ENCODE measurements around the gene CST7. TPM values are rescaled to one million over a fixed set of nuclear protein-coding genes. Genes with fewer than 3 reads are reported as not detected.

CST7 gene
- total and polyA plus RNA-seq, 2 of the 13 experiments (the other 11 are each of a cell fraction or from before 2014, with no cell fraction given): not detected

- TF ChIP-seq ZNF335 (CRISPR knock-in tag; IDR thresholded peaks at IDR 0.05) (peak; percentile 47; the same call in 1 of the 2 replicates), ELK4 (CRISPR knock-in tag; IDR thresholded peaks at IDR 0.05; ENCODE audit: borderline replicate concordance) (no peak), ERF (CRISPR knock-in tag; IDR thresholded peaks at IDR 0.05) (peak; percentile 52; the same call in 1 of the 2 replicates), ZBTB25 (CRISPR knock-in tag; IDR thresholded peaks at IDR 0.05) (0 out of 2 replicates have a peak, but pooled peaks have one; percentile 54), HOXA5 (CRISPR knock-in tag; IDR thresholded peaks at IDR 0.05) (peak; percentile 100), HIVEP1 (CRISPR knock-in tag; IDR thresholded peaks at IDR 0.05) (no peak; the same call in 1 of the 2 replicates), ZNF205 (CRISPR knock-in tag; IDR thresholded peaks at IDR 0.05) (0 out of 2 replicates have a peak, but pooled peaks have one; percentile 20), HBP1 (CRISPR knock-in tag; IDR thresholded peaks at IDR 0.05; ENCODE audit: low read depth) (peak; percentile 61), RFX5 (IDR thresholded peaks at IDR 0.05; ENCODE audit: low read depth, low read length) (0 out of 2 replicates have a peak, but pooled peaks have one; percentile 33), THAP11 (CRISPR knock-in tag; IDR thresholded peaks at IDR 0.05) (peak; percentile 36; the same call in 1 of the 2 replicates), THAP9 (CRISPR knock-in tag; IDR thresholded peaks at IDR 0.05; ENCODE audit: borderline replicate concordance) (peak; percentile 32; the same call in 1 of the 2 replicates), ZNF281 (CRISPR knock-in tag; IDR thresholded peaks at IDR 0.05; ENCODE audit: borderline replicate concordance) (0 out of 2 replicates have a peak, but pooled peaks have one; percentile 5), MAZ (IDR thresholded peaks at IDR 0.05; ENCODE audit: borderline replicate concordance, low read depth, low read length) (peak; percentile 59; the same call in 1 of the 2 replicates), MAZ (CRISPR knock-in tag; IDR thresholded peaks at IDR 0.05; ENCODE audit: low read depth) (0 out of 2 replicates have a peak, but pooled peaks have one; percentile 45), YY1 (IDR thresholded peaks at IDR 0.05; ENCODE audit: insufficient read depth, insufficient replicate concordance, low read depth, low read length) (peak; percentile 60)
- TF ChIP-seq, protein P1, sequence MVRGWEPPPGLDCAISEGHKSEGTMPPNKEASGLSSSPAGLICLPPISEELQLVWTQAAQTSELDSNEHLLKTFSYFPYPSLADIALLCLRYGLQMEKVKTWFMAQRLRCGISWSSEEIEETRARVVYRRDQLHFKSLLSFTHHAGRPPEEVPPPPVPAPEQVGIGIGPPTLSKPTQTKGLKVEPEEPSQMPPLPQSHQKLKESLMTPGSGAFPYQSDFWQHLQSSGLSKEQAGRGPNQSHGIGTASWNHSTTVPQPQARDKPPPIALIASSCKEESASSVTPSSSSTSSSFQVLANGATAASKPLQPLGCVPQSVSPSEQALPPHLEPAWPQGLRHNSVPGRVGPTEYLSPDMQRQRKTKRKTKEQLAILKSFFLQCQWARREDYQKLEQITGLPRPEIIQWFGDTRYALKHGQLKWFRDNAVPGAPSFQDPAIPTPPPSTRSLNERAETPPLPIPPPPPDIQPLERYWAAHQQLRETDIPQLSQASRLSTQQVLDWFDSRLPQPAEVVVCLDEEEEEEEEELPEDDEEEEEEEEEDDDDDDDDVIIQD (CRISPR knock-in tag; IDR thresholded peaks at IDR 0.05; ENCODE audit: low read depth): 0 out of 2 replicates have a peak, but pooled peaks have one; percentile 14
Measured at GRCh38 chr20:24994470-24995368, 45.6 kb downstream of the CST7 start (continued).

All from HepG2 (cell line).